G401 (cell line): ENCODE data around the gene RUNX1. TPM values are rescaled to one million over a fixed set of nuclear protein-coding genes. Genes with fewer than 3 reads are reported as not detected.
A peak's percentile ranks its signal among the peaks of the same experiment; 100 is the strongest.
"Not testable (repeated sequence)": the region's sequence is repeated elsewhere in the genome, so short reads cannot be mapped to it uniquely, and the experiment has no call there.

Experiments used
- DNase-seq: peaks from one replicate; pipeline ENCODE4 v3.0.0-alpha.2; 2015; ENCODE audit warnings: low spot score
- in situ Hi-C: cut with HindIII; loops from 2 replicates; pipeline ENCODE4 v1.10.0; 2016; ENCODE audit warnings: low sequenced_read_pairs, mixed read lengths
- total RNA-seq: library from RNA; depleted of rRNA; stranded (reverse); fragments of >200 nt; shearing (Covaris generic); gene quantifications from 2 replicates; pipeline ENCODE4 v1.2.3, GENCODE V29; 2014

The RUNX1 gene
- total RNA-seq, 1 experiment from 2014 or later: not detected

DNA sequence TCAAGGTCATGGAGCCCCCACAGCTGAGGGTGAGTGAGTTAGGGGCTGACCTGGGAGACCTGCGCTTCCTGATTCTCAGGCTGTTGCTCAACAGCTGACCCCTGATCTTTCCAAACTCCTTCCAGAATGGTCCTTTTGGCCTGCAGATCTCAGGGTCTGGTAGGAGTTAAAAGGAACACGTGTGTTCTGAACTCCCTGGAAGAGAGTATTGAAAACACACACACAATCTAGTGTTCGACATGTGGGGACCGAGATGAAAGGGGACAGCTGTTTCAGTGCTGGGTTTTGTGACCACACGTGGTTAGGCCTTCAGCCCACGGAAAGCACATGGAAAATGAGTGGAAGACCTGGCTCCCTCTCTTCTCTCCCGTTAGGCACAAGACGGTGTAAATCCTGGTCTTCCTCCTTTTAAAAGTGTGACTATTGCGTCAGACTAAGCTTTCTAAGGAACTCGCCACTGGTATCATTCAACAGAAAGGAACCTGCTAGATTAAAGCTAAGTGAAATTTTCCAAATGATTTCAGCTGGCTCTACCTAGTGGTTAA lies 49.6 kb downstream of the RUNX1 start:
- in situ Hi-C loops: no loop called here
- DNase-seq: no peak

DNA sequence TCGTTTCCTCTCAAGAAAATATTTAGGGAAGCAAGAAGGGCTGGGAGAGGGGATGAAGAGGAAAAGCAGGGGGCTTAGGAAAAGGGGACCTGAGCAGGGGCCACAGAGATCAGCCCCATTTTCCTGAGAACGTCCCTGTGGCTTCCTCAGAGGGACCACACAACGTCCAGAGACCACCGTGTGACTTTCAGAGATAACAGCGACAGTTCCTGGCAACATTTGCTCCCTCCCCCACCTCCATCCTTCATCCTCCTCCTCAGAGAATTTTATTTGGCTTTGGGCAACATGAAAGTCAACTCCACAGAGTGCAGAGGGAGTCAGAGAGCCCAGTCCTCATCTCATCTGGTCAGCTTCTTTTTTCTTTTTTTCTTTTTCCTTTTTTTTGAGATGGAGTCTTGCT lies 50.9 kb downstream of the RUNX1 start:
- DNase-seq: no peak
- in situ Hi-C loops: no loop called here

DNA sequence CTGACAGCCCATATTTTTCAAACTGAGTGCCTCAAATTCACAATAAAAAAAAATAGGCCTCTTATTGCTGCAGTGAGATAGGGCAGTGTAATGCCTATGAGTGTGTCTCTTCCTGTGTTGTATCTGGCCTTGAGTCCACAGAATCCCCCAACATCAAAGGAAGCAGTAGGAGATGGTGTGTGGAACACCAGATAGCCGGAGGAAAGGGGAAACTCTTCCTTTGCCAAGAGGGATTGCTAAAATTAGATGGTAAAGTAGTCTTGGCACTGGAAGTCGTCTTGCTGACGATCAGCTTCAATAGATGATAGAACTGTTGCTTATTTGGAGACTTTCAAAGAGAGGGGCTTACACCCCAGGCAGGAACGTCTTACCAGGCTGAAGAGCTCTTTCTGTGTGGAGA lies 51.8 kb downstream of the RUNX1 start:
- in situ Hi-C loops: no loop called here
- DNase-seq: no peak

DNA sequence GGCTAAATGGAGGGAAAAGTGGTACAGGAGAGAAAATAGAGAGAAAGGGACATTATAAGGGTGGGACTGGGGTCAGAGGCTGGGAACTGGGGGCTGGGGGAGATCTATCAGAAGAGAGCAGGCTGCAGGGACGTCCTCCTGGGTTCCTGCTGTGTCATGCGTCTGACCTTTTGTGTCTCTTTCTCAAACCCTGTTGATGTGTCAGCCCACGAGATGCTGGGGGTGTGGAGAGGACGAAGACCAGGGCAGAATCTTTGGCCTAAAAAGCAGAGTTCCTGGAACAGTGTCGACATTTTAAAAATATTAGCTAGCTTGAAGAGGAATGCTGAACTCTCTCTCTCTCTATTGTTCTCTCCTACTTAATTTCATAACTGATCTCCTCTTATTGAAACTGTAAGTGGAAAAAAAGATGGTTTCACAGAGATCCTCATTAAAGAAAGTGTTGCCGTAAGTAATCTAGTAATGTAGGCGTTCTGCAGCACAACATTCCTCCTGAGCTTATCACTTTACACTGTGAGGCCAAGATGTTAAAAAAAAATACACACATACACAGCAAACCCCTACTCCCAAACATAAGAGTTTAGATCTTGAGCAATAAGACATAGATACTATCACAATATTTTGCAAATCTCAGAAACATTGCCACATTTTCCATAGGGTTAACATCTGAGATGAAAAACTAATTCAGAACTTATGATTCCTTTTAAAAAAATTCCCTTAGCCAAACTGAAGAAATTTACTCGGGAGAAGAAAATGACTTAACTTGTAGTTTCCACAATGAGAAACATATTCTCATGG lies 52.6 kb downstream of the RUNX1 start:
- DNase-seq: no peak
- in situ Hi-C loops: no loop called here

DNA sequence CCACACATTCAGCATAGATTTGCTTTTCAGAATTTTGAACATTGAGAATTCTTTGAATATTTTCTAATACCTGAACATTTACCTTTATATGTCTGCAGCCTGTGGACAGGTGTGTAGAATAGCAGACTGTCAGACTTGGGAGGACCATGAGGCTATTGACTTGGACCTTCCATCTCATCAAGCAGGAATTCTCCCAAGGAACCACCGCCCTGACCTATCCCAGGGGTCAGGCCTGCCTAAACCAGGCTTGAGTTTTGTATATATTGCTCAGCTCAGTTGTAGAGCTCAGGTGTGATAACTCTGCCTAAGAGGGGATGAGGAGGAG lies 53.2 kb downstream of the RUNX1 start:
- in situ Hi-C loops: no loop called here
- DNase-seq: no peak

DNA sequence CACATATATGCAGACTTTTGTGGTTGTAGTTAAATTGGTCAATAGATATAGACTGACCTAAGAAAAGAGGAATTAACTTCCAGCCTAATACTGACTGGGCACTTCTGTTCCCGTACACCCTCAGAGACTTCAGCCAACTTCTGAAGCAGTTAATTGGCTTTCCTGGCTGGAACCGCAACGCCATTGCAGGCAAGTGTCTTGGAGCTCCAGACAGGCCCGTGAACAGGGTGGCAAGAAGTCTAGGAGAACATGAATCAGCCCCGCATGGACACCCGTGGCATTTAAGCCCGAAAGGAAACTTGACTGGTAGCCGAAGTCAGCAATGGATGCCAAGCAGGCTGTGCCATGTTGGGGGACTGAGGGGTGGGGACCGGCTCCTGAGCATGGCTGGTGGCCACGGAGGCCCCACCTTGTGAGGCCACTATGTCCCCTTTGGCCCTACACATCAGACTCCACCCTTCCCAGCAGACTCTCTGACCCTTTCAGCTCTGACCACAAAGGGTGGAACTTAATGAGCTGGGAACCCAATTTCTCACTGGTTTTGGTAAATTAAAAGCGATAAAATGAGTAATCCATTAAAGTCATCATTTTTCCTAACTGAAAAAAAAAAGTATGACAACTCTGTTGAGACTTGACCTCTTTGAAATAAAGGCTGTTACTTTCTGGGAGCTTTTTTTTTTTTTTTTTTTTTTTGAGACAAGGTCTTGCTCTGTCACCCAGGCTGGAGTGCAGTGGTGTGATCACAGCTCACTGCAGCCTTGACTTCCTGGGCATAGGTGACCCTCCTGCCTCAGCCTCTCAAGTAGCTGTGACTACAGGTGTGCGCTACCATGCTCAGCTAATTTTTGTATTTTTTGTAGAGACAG lies 54.1 kb downstream of the RUNX1 start:
- in situ Hi-C loops: no loop called here
- no peak for DNase-seq

DNA sequence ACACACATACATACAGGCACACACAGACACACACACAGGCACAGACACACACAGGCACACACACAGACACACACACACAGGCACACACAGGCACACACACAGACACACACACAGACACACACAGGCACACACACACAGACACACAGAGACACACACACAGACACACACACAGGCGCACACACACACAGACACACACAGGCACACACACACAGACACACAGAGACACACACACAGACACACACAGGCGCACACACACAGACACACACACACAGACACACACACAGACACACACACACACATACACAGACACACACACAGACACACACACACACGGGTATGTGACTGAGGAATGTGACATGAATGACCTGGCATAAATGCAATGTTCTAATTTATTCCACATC lies 55.6 kb downstream of the RUNX1 start:
- in situ Hi-C loops, DNase-seq: not testable (repeated sequence)

DNA sequence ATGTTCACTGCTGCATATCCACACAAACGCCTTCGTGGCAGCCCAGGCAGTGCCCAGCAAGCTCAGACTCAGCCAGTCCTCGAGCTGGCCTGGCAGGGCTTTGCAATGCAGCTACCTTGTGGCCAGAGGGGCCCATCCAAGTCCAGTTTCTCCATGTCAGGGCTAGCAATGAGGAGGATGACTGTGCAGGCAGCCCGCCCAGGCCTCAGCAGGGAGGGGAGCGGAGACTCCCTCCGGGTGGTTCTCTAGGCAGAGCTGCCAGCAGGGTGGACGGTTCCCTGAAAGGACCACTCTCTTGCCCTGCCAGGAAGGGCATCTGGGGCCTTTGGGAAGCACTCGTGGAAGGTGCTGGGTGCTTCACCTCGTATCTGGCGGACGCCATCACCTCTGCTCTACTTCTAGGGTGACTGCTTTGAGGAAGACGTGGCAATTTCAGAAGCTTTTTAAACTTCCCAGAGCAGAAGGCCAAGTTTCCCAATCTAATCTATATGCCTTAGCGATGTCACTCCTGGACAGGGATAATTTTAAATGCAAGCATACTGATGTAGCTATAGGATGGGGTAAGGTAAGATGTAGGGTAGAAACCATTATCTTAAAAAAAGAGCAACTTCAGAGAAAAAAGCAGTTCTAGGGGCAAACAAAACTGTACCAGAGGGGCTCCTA lies 56.2 kb downstream of the RUNX1 start:
- in situ Hi-C loops: no loop called here
- peak; percentile 30 for DNase-seq

DNA sequence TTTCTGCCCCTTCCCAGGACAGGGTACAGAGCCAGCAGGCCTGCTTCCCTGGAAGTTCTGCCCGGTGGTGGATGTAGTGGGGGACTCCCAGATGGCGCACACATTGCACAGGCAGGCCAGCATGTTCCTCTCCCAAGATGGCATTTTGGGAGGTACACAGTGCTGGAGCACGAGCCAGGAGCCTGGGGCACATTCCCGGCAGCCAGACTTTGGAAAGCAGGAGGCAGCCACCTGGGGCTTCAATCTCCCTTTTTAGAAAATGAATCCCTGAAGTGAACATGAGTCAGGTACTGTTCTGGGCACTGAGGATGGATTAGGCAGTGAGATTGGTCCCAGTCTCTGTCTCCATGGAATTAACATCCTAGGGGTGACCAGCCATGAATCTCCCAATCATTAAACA lies 56.9 kb downstream of the RUNX1 start:
- in situ Hi-C loops: no loop called here
- DNase-seq: peak; percentile 86

DNA sequence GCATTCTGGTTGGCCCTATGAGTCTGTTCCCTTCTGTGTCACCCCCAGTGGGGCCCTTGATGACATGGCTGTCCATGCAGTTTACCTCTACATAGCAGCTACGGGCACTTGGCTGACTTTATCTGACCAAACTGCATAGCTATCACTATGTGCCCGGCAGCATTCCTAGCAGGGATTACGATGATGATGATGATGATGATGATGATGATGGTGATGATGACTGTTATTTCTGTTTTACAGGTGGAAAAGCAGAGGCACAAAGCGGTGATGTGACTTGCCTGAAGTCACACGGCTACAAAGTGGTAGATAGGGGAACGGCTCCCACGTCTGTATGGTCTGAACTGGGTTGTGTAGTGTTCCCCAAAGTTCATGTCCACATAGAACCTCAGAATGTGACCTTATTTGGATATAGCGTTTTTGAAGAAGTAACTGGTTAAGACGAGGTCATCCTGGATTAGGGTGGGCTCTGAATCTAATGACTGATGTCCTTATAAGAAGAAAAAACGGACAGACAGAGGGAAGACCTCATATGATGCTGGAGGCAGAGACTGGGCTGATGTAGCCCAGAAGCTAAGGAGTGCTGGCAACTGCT lies 57.6 kb downstream of the RUNX1 start:
- in situ Hi-C loops: no loop called here
- no peak for DNase-seq

DNA sequence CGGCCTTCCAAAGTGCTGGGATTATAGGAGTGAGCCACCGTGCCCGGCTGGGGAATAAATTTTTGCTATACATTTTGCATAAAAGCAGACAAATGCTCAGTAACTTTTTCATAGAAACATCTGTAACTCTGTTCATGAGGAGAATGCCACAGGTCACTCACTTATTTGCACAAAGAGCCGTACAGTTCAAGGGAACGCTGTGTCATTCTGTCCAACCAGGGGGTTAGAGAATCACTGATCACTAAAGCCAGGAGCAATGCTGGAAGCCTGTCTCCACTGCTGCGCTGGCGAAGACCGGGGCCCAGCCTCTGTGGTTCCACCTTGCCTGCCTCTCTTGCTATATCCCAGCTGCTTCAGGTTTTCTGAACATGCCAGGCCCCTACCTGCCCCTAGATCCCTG lies 58.3 kb downstream of the RUNX1 start:
- in situ Hi-C loops: no loop called here
- no peak for DNase-seq

DNA sequence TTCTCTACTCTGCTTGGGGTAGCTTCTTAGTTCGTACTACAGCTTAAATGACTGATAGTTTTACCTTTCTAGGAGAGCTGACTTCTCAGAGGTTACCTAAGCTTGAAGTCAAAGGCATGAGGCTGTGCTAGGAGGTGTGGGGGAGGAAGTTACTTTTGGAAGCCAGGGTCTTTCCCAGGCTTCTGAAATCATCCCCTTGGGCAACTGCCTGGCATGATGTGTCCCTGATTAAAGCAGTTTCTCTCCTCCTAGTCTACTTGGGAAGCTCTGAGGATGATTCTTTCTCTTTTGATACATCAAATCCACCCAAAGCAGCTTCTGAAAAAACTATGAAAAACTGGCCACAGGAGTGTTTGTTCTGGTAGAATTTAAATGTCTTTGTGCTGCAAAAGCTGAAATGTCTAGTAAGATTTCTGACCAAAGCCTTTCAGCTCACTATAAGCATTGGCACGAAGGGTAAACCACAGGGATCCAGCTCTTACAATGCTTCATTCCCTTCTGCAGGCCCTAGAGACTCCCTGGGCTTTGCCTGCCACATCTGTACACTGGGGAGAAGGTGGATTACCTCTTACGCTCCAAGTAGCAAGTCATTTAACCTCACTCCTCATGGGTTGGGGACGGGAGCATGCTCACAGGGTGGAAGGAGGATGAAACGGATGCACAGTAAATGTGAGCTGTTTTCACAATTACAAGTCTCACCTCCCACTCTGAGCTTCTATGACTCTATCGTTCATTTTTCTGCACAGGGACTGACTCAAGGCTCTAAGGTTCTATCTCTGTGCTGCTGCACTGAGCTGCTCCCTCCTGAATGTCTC lies 59.6 kb downstream of the RUNX1 start:
- in situ Hi-C loops: no loop called here
- no peak for DNase-seq

DNA sequence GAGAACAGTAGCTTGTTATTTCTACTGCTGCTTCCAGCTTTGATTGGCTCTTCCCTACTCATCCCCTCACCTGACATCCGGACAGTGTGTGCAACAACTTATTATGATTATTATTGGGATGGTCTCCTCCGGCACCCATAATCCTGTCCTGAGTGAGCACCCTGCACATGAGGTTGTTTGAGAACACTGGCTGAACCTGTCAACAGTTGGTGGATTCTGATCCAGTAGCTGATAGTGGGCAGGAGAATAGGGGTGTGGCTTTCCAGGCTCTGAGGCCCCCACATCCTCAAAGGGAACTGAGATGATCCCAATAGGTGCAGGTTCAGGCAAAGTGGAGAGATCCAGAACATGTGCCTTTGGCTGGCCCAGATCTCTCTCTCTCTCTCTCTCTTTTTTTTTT lies 60.5 kb downstream of the RUNX1 start:
- no peak for DNase-seq

DNA sequence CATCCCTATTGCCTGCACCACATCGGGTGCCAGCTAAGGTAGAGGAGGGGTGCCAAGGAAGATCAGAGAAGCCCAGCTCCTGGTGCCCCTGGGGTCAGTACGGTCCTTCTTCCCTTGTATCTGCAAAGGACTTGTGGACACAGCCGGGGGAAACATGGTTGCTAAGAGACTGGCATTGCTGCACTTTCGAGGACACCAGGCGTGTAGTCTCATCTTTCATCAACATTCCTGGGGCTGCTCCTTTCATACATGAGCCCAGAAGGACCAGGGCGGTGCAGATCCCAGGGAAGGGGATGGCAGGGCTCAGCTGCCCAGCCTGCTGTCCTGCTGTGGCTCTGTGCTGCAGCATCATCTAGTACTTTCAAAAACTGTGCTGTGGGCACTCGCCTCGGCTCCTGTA lies 61.0 kb downstream of the RUNX1 start:
- no peak for DNase-seq
- in situ Hi-C loops: no loop called here

More for the DNA sequence above, 60.5 kb downstream of the RUNX1 start:
- in situ Hi-C loops: no loop called here

DNA sequence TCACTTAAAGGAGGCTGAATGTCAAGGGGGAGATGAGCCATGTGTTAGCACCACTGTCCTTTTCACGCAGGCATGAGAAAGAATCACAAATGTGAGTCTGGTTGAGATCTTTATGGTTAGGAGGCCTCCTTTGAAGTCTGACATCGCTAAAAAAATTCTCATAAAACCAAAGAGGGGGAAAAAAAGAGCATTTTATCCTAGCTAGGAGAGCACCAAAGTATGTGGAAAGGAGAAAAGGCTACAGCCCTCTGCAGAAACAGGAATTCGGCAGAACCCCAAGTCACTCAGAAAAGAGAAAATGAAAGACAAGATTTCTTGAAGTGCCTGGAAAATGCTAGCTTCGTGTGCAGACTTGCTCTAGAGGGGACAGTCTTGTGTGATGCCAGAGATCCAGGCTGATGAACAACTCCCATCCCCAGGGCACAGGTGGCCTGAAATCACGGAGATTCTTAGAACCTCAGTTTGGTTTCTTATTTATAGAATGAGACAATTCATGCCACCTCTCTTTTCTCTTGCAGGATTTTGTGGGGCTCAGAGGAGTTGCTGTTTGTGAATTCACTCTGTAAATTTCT lies 61.5 kb downstream of the RUNX1 start:
- no peak for DNase-seq
- in situ Hi-C loops: no loop called here

DNA sequence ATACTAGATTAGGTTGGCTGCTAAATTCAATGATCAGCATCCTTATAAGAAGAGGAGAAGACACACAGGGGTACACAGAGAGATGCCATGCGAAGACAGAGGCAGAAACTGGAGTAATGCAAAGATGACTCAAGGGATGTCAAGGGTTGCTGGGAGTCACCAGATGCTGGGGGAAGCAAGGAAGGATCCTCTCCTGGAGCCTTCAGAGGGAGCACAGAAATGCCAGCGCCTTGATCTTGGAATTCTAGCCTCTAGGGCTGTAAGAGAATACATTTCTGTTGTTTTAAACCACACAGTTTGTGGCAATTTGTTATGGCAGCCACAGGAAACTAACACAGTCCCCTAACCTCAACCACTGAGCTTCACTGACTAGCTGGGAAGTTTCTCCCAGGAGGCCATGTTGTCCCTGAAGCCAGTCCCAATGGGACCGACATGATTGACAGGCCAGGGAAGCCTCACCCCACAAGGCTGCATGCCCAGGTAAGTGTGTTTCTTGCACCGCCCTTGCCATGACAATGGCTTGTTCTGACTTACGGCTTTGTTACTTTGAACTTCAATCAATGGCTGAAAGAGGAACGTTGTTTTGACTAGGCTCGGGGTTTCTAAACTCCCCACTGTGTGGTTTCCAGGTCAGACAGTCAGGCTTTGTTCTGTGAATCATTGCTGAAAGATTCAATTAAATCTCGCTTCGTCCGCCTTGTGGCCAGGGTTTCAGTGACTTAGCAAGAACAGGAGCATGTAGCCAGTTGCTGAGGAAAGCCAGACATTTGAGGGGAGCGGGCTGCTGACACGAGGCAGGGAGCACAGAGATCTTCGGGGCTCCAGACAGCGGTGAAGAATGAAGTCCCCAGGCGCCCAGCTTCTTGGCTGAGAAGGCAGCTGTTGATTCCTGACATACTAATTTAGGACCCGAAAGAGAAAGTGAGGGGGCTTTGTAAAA lies 62.3 kb downstream of the RUNX1 start:
- in situ Hi-C loops: no loop called here
- DNase-seq: no peak

DNA sequence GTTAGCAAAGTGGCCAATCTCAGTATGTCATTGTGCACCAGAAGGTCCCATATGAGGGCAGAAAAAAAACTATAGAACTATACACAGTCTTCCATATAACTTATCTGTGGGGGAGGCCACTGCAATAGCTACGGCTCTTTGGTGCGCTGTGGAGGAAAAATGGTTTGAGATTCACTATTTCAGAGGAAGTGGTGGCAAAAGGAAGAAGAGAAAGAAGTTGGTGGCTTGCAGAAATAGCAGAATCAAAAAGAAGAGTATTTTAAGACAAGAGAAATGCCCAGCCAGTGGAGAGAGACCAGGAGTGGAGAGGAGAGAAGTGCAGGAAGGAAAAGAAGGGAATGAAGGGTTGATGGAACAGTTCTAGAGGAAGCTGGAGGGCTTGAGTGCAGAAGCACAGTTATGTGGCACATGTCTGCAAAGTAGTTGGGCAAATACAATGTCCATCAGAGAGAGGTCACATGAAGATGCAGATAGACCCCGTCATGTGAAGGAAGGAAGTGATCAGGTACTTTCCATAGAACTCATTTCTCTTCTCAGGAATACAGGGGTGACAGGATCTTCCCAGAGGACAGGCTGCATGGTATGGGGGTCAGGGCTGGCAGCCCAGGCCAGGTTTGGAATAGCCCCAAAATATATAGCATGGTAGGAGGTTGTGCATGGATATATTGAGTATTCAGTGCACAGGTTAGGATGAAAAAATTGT lies 64.6 kb downstream of the RUNX1 start:
- no peak for DNase-seq
- in situ Hi-C loops: no loop called here
